Body of pancreas (tissue), 4 donors: ENCODE measurements around the gene PIP5KL1.

Experiments used
- CTCF ChIP-seq, 7 experiments: fragments of 450-650 bp in 4 of 7; fragments of 200-600 bp in 3 of 7; sonication (generic) in 3 of 7; IDR thresholded peaks; one replicate each; pipeline ENCODE4 v1.5.1; 2016 to 2019; ENCODE audit warnings: antibody characterized with exemption in 7 of 7
- POLR2A ChIP-seq, 3 donors: fragments of 450-650 bp; IDR thresholded peaks; one replicate each; pipeline ENCODE4 v1.6.1; 2016; ENCODE audit warnings: antibody characterized with exemption in 3 of 3, mild to moderate bottlenecking in 2 of 3

GRCh38 chr9:127903557-127904475, 26.8 kb downstream of the PIP5KL1 start:
- TF ChIP-seq POLR2A (IDR thresholded peaks at IDR 0.05): peak in 1 of 3 donors; percentile 6
- TF ChIP-seq CTCF (IDR thresholded peaks at IDR 0.05): no peak
